ENCODE measurements around the gene DRC3. TPM values are rescaled to one million over a fixed set of nuclear protein-coding genes. Genes with fewer than 3 reads are reported as not detected.

Gene DRC3
- total RNA-seq, 4 donors from 2014 or later: 0.71 to 4.2 (median 1.4) TPM

DNA sequence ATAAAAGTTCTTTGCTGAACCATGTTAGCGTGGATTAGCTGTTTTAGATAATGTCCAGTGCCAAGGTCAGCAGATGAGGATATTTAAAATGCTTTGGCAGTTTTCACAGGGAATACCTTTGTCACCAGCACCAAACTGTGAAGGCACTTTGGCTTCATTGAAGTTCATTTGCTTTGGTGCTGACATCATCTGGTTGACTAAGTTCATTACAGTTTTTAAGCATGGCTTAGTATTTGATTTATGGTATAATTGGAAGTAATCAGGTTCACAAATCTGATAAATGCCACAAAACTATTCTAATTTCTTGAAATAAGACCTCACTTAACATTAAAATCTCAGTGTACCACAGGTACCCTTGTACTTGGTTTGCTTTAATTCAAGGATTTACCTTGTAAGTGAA, 70.8 kb downstream of the DRC3 start:
- TF ChIP-seq POLR2A (IDR thresholded peaks at IDR 0.05; ENCODE audit: low read depth) (no peak), CTCF (IDR thresholded peaks at IDR 0.05) (peak in 1 of 3 experiments; percentile 23)
- peaks cover 17 to 36% (median 28%) of the 10 kb centered on the region in 4 donors for H3K4me1 ChIP-seq
- no peak overlapping the region for H3K4me3 ChIP-seq
- 64% methylated on average over 1 of the region's 1 CpG for WGBS
- DNase-seq (ENCODE audit: extremely low spot score): no peak
- H3K27ac ChIP-seq (replicated peaks in 1 of 4): no peak overlapping the region
- no peaks in the 10 kb centered on the region for H3K9me3 ChIP-seq
- H3K36me3 ChIP-seq: peaks cover 11 to 34% (median 31%) of the 10 kb centered on the region in 4 donors
- intact Hi-C loops (cut with DNase I): no loop called here
- no peaks in the 10 kb centered on the region for H3K27me3 ChIP-seq

DNA sequence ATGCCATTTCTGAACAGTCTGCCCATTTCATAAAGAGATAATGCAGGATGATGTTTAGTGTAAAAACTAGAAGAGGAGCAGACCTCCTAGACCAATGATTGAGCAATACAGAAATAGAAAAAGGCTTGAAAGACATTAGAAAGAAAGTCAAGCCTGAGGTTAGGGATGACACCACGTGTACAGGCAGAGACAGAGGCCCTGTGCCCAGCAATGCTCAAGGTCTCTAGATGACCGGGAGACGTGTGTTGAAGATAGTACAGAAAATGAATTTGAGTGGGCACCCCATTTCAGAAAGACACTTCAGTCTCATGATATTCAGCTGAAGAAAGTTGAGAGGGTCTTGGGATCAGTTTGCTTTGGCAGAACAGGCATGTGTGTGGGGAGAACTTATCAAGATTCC, 71.9 kb downstream of the DRC3 start:
- Histone ChIP-seq H3K27me3 (no peaks in the 10 kb centered on the region), H3K27ac (replicated peaks in 1 of 4) (no peak overlapping the region), H3K4me3 (no peak overlapping the region), H3K9me3 (no peaks in the 10 kb centered on the region), H3K4me1 (peaks cover 17 to 33% (median 26%) of the 10 kb centered on the region in 4 donors), H3K36me3 (peaks cover 11 to 41% (median 31%) of the 10 kb centered on the region in 4 donors)
- 85% methylated on average over 3 of the region's 3 CpGs for WGBS
- DNase-seq (ENCODE audit: extremely low spot score): no peak
- intact Hi-C loops (cut with DNase I): no loop called here
- no peak for TF ChIP-seq POLR2AphosphoS5 (IDR thresholded peaks at IDR 0.05)
- TF ChIP-seq EP300 (IDR thresholded peaks at IDR 0.05): no peak
- TF ChIP-seq POLR2A (IDR thresholded peaks at IDR 0.05; ENCODE audit: low read depth): no peak
- TF ChIP-seq CTCF (IDR thresholded peaks at IDR 0.05): no peak

GRCh38 chr17:18045691-18046350, 73.2 kb downstream of the DRC3 start:
- H3K4me1 ChIP-seq: peaks cover 8 to 22% (median 16%) of the 10 kb centered on the region in 4 donors
- intact Hi-C loops (cut with DNase I): no loop called here

DNA sequence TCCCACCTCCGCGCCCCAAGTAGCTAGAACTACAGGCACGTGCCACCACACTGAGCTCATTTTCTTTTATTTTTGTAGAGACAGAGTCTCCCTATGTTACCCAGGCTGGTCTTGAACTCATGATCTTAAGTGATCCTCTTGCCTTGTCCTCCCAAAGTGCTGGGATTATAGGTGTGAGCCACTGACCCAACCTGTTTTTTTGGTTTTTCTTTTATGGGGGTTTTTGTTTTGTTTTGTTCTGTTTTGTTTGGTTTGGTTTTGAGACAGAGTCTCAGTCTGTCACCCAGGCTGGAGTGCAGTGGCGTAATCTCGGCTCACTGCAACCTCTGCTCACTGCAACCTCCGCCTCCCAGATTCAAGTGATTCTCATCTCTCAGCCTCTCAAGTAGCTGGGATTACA, 82.9 kb downstream of the DRC3 start:
- H3K36me3 ChIP-seq: peaks cover 39 to 83% (median 65%) of the 10 kb centered on the region in 4 donors
- no peaks in the 10 kb centered on the region for H3K4me1 ChIP-seq
- no peak overlapping the region for H3K27ac ChIP-seq (replicated peaks in 1 of 4)
- TF ChIP-seq CTCF (IDR thresholded peaks at IDR 0.05): no peak
- TF ChIP-seq POLR2A (IDR thresholded peaks at IDR 0.05; ENCODE audit: low read depth): no peak
- TF ChIP-seq POLR2AphosphoS5 (IDR thresholded peaks at IDR 0.05): no peak
- no peak for TF ChIP-seq EP300 (IDR thresholded peaks at IDR 0.05)
- WGBS: 90% methylated on average over 6 of the region's 6 CpGs
- no peak overlapping the region for H3K4me3 ChIP-seq
- intact Hi-C loops (cut with DNase I): no loop called here
- DNase-seq (ENCODE audit: extremely low spot score): no peak
- no peaks in the 10 kb centered on the region for H3K27me3 ChIP-seq
- no peaks in the 10 kb centered on the region for H3K9me3 ChIP-seq

More at GRCh38 chr17:18045691-18046350, 73.2 kb downstream of the DRC3 start:
- no peak overlapping the region for H3K27ac ChIP-seq (replicated peaks in 1 of 4)
- TF ChIP-seq EP300 (IDR thresholded peaks at IDR 0.05) (no peak), POLR2A (IDR thresholded peaks at IDR 0.05; ENCODE audit: low read depth) (no peak), CTCF (IDR thresholded peaks at IDR 0.05) (no peak)
- DNase-seq (ENCODE audit: extremely low spot score): no peak
- H3K4me3 ChIP-seq: no peak overlapping the region
- no peaks in the 10 kb centered on the region for H3K9me3 ChIP-seq
- peaks cover 11 to 53% (median 34%) of the 10 kb centered on the region in 4 donors for H3K36me3 ChIP-seq
- no peaks in the 10 kb centered on the region for H3K27me3 ChIP-seq
- WGBS: 83% methylated on average over 3 of the region's 3 CpGs

DNA sequence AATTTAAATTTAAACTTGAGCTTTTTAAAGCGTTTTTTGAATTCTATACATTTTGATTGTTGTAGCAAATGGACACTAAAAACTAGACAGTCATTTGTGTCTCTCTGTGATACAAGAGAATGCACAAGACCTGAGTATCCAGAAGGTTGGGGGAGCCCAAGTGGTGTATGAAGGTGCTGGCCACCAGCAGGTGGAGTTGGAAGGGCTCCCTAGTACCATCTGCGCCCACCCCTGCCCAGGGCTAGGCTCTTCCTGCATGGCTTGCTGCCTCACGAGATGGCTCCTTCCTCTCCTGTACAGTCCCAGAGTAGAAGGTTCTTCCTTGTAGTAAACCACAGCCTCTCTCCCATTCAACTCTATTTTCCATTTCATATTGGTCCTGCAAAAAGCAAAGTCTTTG, 83.6 kb downstream of the DRC3 start:
- 84% methylated on average over 3 of the region's 3 CpGs for WGBS
- H3K9me3 ChIP-seq: no peaks in the 10 kb centered on the region
- intact Hi-C loops (cut with DNase I): no loop called here
- no peaks in the 10 kb centered on the region for H3K27me3 ChIP-seq
- TF ChIP-seq POLR2AphosphoS5 (IDR thresholded peaks at IDR 0.05): no peak
- TF ChIP-seq EP300 (IDR thresholded peaks at IDR 0.05): no peak
- no peak for TF ChIP-seq POLR2A (IDR thresholded peaks at IDR 0.05; ENCODE audit: low read depth)
- TF ChIP-seq CTCF (IDR thresholded peaks at IDR 0.05): no peak
- no peaks in the 10 kb centered on the region for H3K4me1 ChIP-seq
- no peak for DNase-seq (ENCODE audit: extremely low spot score)
- H3K4me3 ChIP-seq: no peak overlapping the region
- peaks cover 41 to 88% (median 72%) of the 10 kb centered on the region in 4 donors for H3K36me3 ChIP-seq
- no peak overlapping the region for H3K27ac ChIP-seq (replicated peaks in 1 of 4)

Data from esophagus muscularis mucosa (tissue), 4 donors.